CD4-positive, alpha-beta T cell treated with Interleukin-15 for 1 hour (primary cell): ENCODE results near the gene TEKTIP1.
"Not testable (repeated sequence)": the region's sequence is repeated elsewhere in the genome, so short reads cannot be mapped to it uniquely, and the experiment has no call there.

ENCODE experiments used
- DNase-seq: peaks from one replicate; pipeline ENCODE4 v3.0.0-alpha.2; 2020

The TEKTIP1 gene

GRCh38 chr19:3508121-3508661 is 30.8 kb upstream of the TEKTIP1 start:
- DNase-seq, result not testable (repeated sequence)

DNA sequence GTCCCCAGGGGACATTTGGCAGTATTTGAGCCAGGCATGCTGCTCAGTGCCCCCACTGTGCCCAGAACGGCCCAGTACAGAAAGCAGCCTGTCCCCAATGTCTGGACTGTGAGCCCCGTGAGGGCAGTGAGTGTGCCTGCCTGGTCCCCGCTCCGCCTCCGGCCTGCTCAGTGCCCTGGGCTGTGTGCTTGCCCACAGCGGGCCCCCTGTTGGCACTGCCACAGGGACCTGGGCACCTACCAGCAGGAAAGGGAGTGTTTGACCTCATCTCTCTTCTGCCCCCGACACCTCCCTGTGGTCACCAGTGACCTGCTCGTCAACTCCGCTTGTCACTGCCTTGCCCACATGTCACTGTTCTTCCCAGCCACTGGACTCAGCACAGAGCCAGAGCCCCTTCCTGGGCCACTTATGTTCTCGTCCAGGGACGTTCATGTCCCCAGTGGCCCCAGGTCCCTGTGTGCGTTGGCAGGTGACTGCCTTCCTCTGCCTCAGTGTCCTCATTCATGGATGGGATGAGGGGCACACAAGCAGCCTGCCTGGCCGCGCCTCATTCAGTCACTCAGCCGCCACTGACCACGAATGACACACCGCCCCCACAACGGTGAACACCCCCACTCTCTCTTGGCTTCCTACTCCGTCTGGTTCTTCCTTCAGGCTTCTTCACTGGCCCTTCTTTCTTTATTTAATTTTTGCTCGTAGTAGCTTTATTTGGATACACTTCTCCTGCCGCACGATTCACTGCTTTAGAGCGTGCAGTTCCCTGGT is 30.0 kb upstream of the TEKTIP1 start:
- no peak for DNase-seq

- no peak for DNase-seq
Observed at GRCh38 chr19:3509566-3509989, 29.4 kb upstream of the TEKTIP1 start.

GRCh38 chr19:3510727-3511126 is 28.2 kb upstream of the TEKTIP1 start:
- no peak for DNase-seq

DNA sequence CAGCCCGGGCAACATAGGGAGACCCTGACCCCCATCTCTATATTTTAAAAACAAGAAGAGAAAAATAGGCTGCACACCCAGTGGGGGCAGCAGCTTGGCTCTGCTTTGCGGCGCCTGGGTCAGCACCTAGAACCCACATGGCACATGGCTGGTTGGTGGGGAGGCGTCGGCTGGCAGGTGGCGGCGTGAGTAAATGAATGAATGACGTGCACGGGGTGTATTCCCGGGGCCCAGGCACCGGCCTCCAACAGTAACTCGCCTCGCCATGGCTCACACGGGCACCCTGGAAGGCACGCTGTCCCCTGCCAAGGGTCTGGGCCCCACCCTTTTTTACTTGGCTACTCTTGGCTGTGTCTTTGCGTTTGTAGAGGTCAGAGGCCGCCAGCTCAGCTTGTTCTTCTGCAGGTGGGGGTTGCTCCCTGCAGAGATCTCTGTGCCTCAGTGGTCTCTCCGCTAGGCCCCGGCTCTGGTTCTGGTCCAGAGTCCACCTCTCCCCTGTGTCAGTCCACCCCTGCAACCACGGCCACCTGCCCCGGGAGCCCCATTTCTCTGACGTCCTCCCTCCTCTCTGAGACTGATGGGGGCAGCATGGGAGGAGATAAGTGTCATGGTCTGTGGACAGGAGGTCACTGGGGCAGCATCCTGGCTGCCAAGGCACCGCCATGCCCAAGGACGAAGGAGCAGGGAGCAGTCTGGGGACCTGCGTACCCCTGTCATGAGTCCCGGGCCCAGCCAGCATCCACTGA is 27.3 kb upstream of the TEKTIP1 start:
- no peak for DNase-seq

DNA sequence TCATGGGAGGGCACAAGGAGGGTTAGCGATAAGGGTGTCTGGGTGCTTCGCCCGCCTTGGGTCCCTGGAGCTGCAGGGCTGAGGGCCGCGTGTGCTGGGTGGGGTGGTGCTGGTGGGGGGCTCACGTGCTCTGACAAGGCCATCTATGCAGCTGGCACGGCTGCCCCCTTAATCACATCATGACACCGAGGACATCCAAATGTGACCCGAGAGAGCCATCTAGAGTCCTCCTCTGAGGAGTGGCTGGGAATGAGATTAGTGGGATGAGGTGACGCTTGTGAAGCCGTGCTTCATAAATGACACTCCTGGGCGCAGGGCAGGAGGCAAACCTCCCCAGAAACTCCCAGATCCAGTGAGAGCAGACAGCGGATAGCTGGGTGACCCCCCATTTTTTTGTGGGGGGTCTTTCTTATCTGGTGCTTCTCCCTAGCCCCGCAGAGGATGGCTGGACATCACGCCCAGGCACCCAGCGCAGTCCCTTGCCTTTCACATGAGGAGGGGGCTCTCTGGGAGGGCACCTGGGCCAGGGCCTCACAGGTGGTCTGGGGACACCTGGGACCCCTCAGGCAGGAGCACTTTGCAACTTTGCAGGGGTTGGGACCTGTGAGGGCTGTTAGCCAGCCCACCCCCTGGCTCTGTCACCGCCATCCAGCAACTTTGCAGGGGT is 26.3 kb upstream of the TEKTIP1 start:
- no peak for DNase-seq

DNA sequence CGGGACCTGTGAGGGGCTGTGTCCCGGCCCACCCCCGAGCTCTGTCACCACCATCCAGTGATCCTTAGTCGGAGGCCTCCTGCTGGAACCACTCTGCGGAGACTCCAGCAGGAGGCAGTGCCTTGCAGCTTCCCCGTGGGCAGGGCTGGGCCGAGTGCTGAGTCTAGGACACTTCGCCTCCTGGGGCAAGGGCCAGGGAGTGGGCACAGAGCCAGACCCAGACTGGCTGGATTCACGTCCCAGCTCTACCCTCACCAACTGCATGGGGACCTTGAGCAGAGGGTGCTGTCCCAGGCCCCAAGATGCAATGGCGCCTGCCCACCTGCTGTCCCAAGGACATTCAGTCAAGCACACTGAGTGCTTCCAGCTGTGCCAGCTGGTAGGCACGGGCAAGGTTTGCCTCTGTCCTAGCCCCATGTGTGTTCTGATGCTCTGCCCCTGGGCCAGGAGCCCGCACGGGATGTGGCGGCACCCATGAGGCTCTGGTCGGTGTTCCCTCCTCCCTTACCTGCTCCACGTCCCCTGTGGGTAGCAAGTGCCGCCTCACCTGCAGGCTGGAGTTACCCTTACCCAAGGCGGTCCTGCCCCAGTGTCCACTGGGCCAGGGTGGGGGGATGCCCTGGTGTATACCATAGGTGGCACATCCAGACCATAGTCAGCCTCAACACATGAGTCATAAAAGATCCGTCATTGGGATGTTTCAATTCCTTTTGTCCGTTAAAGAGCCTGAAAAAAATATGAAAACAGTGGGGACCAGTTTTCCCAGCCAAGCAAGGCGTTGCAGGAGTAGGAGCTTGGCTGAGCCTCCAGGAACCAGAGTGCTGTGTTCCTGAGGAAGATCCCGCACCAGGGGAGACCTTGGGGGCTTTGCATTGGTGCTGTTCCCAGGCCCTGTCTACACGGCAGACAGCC is 25.5 kb upstream of the TEKTIP1 start:
- no peak for DNase-seq

DNA sequence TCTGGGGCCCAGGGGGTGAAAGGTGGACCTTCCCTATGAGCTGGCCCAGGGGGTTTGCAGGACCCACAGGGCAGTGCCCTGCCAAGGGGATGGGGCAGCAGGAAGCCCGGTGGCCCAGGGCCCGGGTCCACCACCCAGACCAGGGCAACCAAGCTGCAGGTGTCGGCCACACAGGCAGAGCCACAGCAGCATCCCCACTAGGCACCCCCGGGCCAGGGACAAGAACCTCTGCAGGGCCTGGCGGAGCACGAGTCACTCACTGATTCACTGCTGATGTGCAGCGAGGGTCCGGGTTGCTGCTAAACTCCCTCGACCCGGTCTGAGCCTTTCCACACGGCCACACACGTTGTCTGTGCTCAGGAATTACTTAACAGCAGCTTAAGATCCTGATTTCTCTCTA is 24.0 kb upstream of the TEKTIP1 start:
- no peak for DNase-seq

- DNase-seq, result no peak
Observed at GRCh38 chr19:3515891-3516422, 23.0 kb upstream of the TEKTIP1 start.

GRCh38 chr19:3516675-3517207 is 22.2 kb upstream of the TEKTIP1 start:
- DNase-seq, result peak; percentile 72

- DNase-seq, result no peak
Observed at GRCh38 chr19:3517638-3518037, 21.3 kb upstream of the TEKTIP1 start.

- DNase-seq, result no peak
Observed at GRCh38 chr19:3518255-3518654, 20.7 kb upstream of the TEKTIP1 start.

GRCh38 chr19:3518659-3519058 is 20.3 kb upstream of the TEKTIP1 start:
- DNase-seq, result no peak

DNA sequence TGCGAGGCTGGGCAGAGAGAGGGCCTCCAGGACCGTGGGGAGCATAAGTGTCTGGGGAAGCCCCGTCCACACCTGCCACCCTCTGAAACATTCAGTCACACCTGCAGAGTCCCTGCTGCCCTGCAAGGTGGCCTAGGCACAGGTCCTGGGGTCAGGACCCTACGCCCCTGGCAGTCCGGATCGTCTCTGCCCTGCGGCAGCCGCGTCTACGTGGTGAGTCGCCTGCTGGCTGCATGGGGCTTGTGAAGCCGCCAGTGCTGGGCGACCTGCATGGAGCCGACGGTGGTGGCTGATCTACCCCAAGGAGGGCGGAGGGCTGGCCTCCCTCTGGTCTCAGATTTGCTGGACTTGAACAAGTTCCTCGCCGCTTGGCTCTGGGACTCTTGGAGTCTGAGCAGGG is 19.8 kb upstream of the TEKTIP1 start:
- DNase-seq, result no peak

- no peak for DNase-seq
Observed at GRCh38 chr19:3520166-3521103, 18.5 kb upstream of the TEKTIP1 start.

DNA sequence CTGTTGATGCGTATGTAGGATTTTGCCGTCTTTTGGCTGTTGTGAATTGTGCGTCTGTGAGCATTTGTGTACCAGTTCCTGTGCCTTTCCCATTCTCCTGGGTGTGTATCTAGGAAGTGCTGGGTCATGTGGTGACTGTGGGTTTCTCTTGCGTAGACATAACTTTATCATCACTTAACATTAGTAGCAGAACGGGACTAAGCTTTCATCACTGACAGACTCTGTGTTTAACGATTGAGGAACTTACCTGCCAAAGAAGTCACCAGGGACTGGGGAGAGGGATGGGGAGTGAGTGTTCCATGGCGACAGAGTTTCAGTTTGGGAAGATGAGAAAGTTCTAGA is 17.9 kb upstream of the TEKTIP1 start:
- DNase-seq, result no peak

GRCh38 chr19:3522421-3523360 is 16.3 kb upstream of the TEKTIP1 start:
- no peak for DNase-seq

- DNase-seq, result no peak
Observed at GRCh38 chr19:3523361-3524077, 15.5 kb upstream of the TEKTIP1 start.
